HEK293T (cell line): ENCODE results near the gene BRF1.

Experiments used
- ARNT ChIP-seq: fragments of 450-650 bp; IDR thresholded peaks from 2 replicates; pipeline ENCODE4 v1.6.1; 2017; ENCODE audit warnings: mild to moderate bottlenecking
- BHLHE40 ChIP-seq: fragments of 450-650 bp; IDR thresholded peaks from 2 replicates; pipeline ENCODE4 v1.6.1; 2016; ENCODE audit warnings: mild to moderate bottlenecking, moderate library complexity, borderline replicate concordance
- ELF4 ChIP-seq: fragments of 450-650 bp; IDR thresholded peaks from 2 replicates; pipeline ENCODE4 v1.6.1; 2017; ENCODE audit warnings: antibody characterized with exemption
- FOXA1 ChIP-seq: fragments of 450-650 bp; IDR thresholded peaks from 2 replicates; pipeline ENCODE4 v1.6.1; 2016; ENCODE audit warnings: mild to moderate bottlenecking
- HDGF ChIP-seq: fragments of 450-650 bp; IDR thresholded peaks from 2 replicates; pipeline ENCODE4 v1.6.1; 2017; ENCODE audit warnings: antibody characterized with exemption, borderline replicate concordance
- LEF1 ChIP-seq: fragments of 450-650 bp; IDR thresholded peaks from 2 replicates; pipeline ENCODE4 v1.6.1; 2017; ENCODE audit warnings: mild to moderate bottlenecking, borderline replicate concordance
- NFRKB ChIP-seq: fragments of 450-650 bp; IDR thresholded peaks from 2 replicates; pipeline ENCODE4 v1.6.1; 2016; ENCODE audit warnings: mild to moderate bottlenecking, moderate library complexity
- SP1 ChIP-seq: fragments of 450-650 bp; IDR thresholded peaks from 2 replicates; pipeline ENCODE4 v1.6.1; 2017
- SUZ12 ChIP-seq: fragments of 450-650 bp; IDR thresholded peaks from 2 replicates; pipeline ENCODE4 v1.6.1; 2016; ENCODE audit warnings: mild to moderate bottlenecking
- TARDBP ChIP-seq: fragments of 450-650 bp; IDR thresholded peaks from 2 replicates; pipeline ENCODE4 v1.6.1; 2016

DNA sequence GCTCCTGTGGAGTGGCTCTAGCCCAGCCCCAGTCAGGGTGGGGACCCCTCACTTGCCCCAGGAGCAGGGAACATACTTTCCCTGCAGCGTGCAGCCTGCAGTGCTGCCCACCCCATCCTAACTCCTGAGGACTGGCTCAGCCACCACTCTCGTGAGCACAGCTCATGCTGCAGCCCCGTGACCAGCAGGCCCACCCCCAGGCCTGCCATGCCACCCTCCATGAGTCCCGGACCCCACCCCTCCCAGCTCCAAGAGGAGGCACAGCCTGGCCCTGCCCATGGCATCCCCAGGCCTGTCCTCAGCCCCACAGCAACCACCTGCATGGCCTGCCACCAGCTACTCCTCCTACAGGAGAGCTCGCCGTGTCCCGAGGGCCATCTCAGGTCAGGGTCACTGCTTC lies 128.3 kb downstream of the BRF1 start:
- TF ChIP-seq NFRKB (no peak), FOXA1 (no peak), SP1 (no peak), BHLHE40 (no peak), SUZ12 (no peak), HDGF (no peak), ARNT (no peak), ELF4 (no peak), TARDBP (no peak), LEF1 (no peak)
